ENCODE measurements around the gene CEP192. TPM values are rescaled to one million over a fixed set of nuclear protein-coding genes. Genes with fewer than 3 reads are reported as not detected.

The CEP192 gene
- total and polyA plus RNA-seq, 2 donors (not counting 1 experiment from before 2014, with no cell fraction given): 39.3 to 47.3 TPM

GRCh38 chr18:13006531-13007247 is 15.5 kb downstream of the CEP192 start:
- 42% methylated on average over 6 of the region's 12 CpGs for WGBS (ENCODE audit: insufficient coverage)

More at GRCh38 chr18:13006531-13007247, 15.5 kb downstream of the CEP192 start:
- intact Hi-C loops (cut with micrococcal nuclease): no loop called here
- H3K79me2 ChIP-seq (ENCODE audit: control insufficient read depth, insufficient read depth, low read length): peaks cover 15% of the 10 kb centered on the region
- H3K27ac ChIP-seq (ENCODE audit: low read length in 2 of 2): no peak overlapping the region
- no peak overlapping the region for H2AFZ ChIP-seq (ENCODE audit: insufficient read depth, low read depth, low read length, poor library complexity, severe bottlenecking)
- TF ChIP-seq CTCF (IDR thresholded peaks at IDR 0.05) (no peak), EZH2 (IDR thresholded peaks at IDR 0.05; ENCODE audit: borderline replicate concordance, insufficient read depth, low read depth, low read length, poor library complexity, severe bottlenecking) (no peak)
- H3K4me2 ChIP-seq (replicated peaks; ENCODE audit: low read depth, low read length, poor library complexity, severe bottlenecking): no peak overlapping the region
- Mint-ChIP-seq H3K9me3 (ENCODE audit: insufficient read depth) (no peaks in the 10 kb centered on the region), H3K4me3 (no peak overlapping the region), H3K27ac (no peak overlapping the region), H3K4me1 (peaks cover 11% of the 10 kb centered on the region), H3K27me3 (no peaks in the 10 kb centered on the region)
- CTCF ChIA-PET: interaction anchor here (0.6 kb wide), 1 partner anchor 527 kb away, joined by 3 read pairs; no protein-coding TSS in a partner anchor
- POLR2A ChIA-PET: no interaction called here
- DNase-seq (no peak), ATAC-seq (ENCODE audit: low read depth) (no peak)
- peaks cover 2 to 43% of the 10 kb centered on the region in 2 experiments for H3K36me3 ChIP-seq (replicated peaks in 1 of 2; ENCODE audit: control extremely low read depth in 1 of 2, control insufficient read depth in 1 of 2, extremely low read depth in 1 of 2, insufficient read depth in 2 of 2, low read length in 1 of 2)
- H3K4me1 ChIP-seq (ENCODE audit: control insufficient read depth in 2 of 2, insufficient read depth in 2 of 2, low read length in 2 of 2): no peaks in the 10 kb centered on the region
- H3K4me3 ChIP-seq (ENCODE audit: control extremely low read depth in 1 of 5, extremely low read depth in 1 of 5, insufficient read depth in 1 of 5, low read depth in 2 of 5, low read length in 4 of 5): no peak overlapping the region
- H3K9me3 ChIP-seq (ENCODE audit: control extremely low read depth in 1 of 3, control insufficient read depth in 2 of 3, insufficient read depth in 1 of 3, low read length in 2 of 3): no peaks in the 10 kb centered on the region
- H3K9ac ChIP-seq (ENCODE audit: low read length): no peak overlapping the region
- H4K20me1 ChIP-seq (ENCODE audit: control insufficient read depth, insufficient read depth, low read length, poor library complexity, severe bottlenecking): no peaks in the 10 kb centered on the region
- H3K27me3 ChIP-seq (replicated peaks in 1 of 4; ENCODE audit: control extremely low read depth in 1 of 4, control insufficient read depth in 3 of 4, insufficient read depth in 4 of 4, low read length in 3 of 4): no peaks in the 10 kb centered on the region
